T47D (cell line): ENCODE results near the gene CHST15.

Experiments
- DNase-seq, 2 experiments: peaks; one replicate each; pipeline versions ENCODE4 v3.0.0 to v3.0.0-alpha.2; 2011 to 2012; ENCODE audit warnings: low read depth in 1 of 2, low spot score in 1 of 2
- JUND ChIP-seq: IDR thresholded peaks from 2 replicates; pipeline ENCODE4 v1.6.1; 2012; ENCODE audit warnings: low read depth
- in situ Hi-C: cut with HindIII; loops from 2 replicates; pipeline ENCODE4 v1.10.0; 2016; ENCODE audit warnings: low sequenced_read_pairs, low pct_unique_long_range_greater_than_20kb

CHST15 gene

GRCh38 chr10:124012066-124012465 is 81.3 kb downstream of the CHST15 start:
- TF ChIP-seq JUND: no peak
- DNase-seq: no peak
- in situ Hi-C loops: no loop called here

- in situ Hi-C loops: no loop called here
- no peak for TF ChIP-seq JUND
- no peak for DNase-seq
Measured at GRCh38 chr10:124011464-124011863, 81.9 kb downstream of the CHST15 start.

- no peak for DNase-seq
- no peak for TF ChIP-seq JUND
- in situ Hi-C loops: no loop called here
Measured at GRCh38 chr10:124010563-124011131, 82.8 kb downstream of the CHST15 start.

- no peak for TF ChIP-seq JUND
- in situ Hi-C loops: no loop called here
- no peak for DNase-seq
Measured at GRCh38 chr10:124010024-124010423, 83.4 kb downstream of the CHST15 start.

GRCh38 chr10:124009231-124010015 is 84.0 kb downstream of the CHST15 start:
- in situ Hi-C loops: no loop called here
- no peak for DNase-seq
- TF ChIP-seq JUND: no peak

GRCh38 chr10:124008681-124009080 is 84.7 kb downstream of the CHST15 start:
- no peak for DNase-seq
- in situ Hi-C loops: no loop called here
- TF ChIP-seq JUND: no peak

GRCh38 chr10:124008187-124008586 is 85.2 kb downstream of the CHST15 start:
- no peak for DNase-seq
- TF ChIP-seq JUND: no peak
- in situ Hi-C loops: no loop called here

GRCh38 chr10:124007773-124008145 is 85.6 kb downstream of the CHST15 start:
- no peak for TF ChIP-seq JUND
- in situ Hi-C loops: no loop called here
- no peak for DNase-seq

GRCh38 chr10:124007102-124007772 is 86.2 kb downstream of the CHST15 start:
- in situ Hi-C loops: no loop called here
- no peak for DNase-seq
- TF ChIP-seq JUND: no peak

- TF ChIP-seq JUND: no peak
- in situ Hi-C loops: no loop called here
- DNase-seq: no peak
Measured at GRCh38 chr10:124006526-124006925, 86.9 kb downstream of the CHST15 start.

- TF ChIP-seq JUND: no peak
- no peak for DNase-seq
- in situ Hi-C loops: no loop called here
Measured at GRCh38 chr10:124005991-124006392, 87.4 kb downstream of the CHST15 start.

GRCh38 chr10:124005091-124005490 is 88.3 kb downstream of the CHST15 start:
- in situ Hi-C loops: no loop called here
- TF ChIP-seq JUND: no peak
- no peak for DNase-seq

GRCh38 chr10:124004663-124005004 is 88.8 kb downstream of the CHST15 start:
- in situ Hi-C loops: no loop called here
- DNase-seq: no peak

More at GRCh38 chr10:124004663-124005004, 88.8 kb downstream of the CHST15 start:
- no peak for TF ChIP-seq JUND
